Muscle layer of duodenum (tissue), 2 donors: ENCODE results near the gene RAVER1.
A peak's percentile ranks its signal among the peaks of the same experiment; 100 is the strongest.

Source experiments
- H3K27ac ChIP-seq: one replicate; pipeline ENCODE4 v1.7.0; 2013; ENCODE audit warnings: mild to moderate bottlenecking, low read length
- H3K27me3 ChIP-seq: one replicate; pipeline ENCODE4 v1.7.0; 2013; ENCODE audit warnings: low read depth, mild to moderate bottlenecking, control low read depth, low read length
- H3K36me3 ChIP-seq, 2 donors: one replicate each; pipeline ENCODE4 v1.7.0; 2013; ENCODE audit warnings: low read length in 2 of 2, control low read depth in 1 of 2, mild to moderate bottlenecking in 1 of 2; ENCODE audit not compliant: insufficient read depth in 2 of 2, control insufficient read depth in 1 of 2
- H3K4me1 ChIP-seq, 2 donors: one replicate each; pipeline ENCODE4 v1.7.0; 2013; ENCODE audit warnings: low read length in 2 of 2, mild to moderate bottlenecking in 2 of 2, control low read depth in 1 of 2, moderate library complexity in 1 of 2; ENCODE audit not compliant: insufficient read depth in 2 of 2, control insufficient read depth in 1 of 2
- H3K4me3 ChIP-seq, 2 donors: one replicate each; pipeline ENCODE4 v1.7.0; 2013; ENCODE audit warnings: low read length in 2 of 2, low read depth in 1 of 2, mild to moderate bottlenecking in 1 of 2
- H3K9me3 ChIP-seq, 2 donors: one replicate each; pipeline ENCODE4 v1.7.0; 2013; ENCODE audit warnings: low read length in 2 of 2, control low read depth in 1 of 2, mild to moderate bottlenecking in 1 of 2; ENCODE audit not compliant: control insufficient read depth in 1 of 2
- donor health status: healthy.

Gene RAVER1

GRCh38 chr19:10270616-10271394 lies 62.5 kb downstream of the RAVER1 start, which contains the start of gene ICAM1:
ICAM1 (plus strand) TSS chr19:10271120; CDS start chr19:10271160, 40 bp downstream.
- Histone ChIP-seq H3K4me3 (peak within 1 kb of the TSS; percentile 60 to 62), H3K27ac (peak within 1 kb of the TSS; percentile 77), H3K9me3 (no peaks in the 10 kb centered on the region), H3K36me3 (peaks cover 0 to 6% of the 10 kb centered on the region in 2 donors), H3K27me3 (peaks cover 6% of the 10 kb centered on the region), H3K4me1 (peaks cover 0 to 5% of the 10 kb centered on the region in 2 donors)

DNA sequence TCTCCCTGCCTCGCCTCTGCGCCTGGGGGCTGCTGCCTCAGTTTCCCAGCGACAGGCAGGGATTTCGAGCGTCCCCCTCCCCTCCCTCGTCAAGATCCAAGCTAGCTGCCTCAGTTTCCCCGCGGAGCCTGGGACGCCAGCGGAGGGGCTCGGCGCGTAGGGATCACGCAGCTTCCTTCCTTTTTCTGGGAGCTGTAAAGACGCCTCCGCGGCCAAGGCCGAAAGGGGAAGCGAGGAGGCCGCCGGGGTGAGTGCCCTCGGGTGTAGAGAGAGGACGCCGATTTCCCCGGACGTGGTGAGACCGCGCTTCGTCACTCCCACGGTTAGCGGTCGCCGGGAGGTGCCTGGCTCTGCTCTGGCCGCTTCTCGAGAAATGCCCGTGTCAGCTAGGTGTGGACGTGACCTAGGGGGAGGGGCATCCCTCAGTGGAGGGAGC lies 63.1 kb downstream of the RAVER1 start:
- H3K27ac ChIP-seq: peak overlapping the region; percentile 77
- H3K4me1 ChIP-seq: peaks cover 0 to 5% of the 10 kb centered on the region in 2 donors
- peaks cover 6% of the 10 kb centered on the region for H3K27me3 ChIP-seq
- peaks cover 0 to 6% of the 10 kb centered on the region in 2 donors for H3K36me3 ChIP-seq
- H3K4me3 ChIP-seq: peak overlapping the region; percentile 48 to 62
- H3K9me3 ChIP-seq: no peaks in the 10 kb centered on the region

DNA sequence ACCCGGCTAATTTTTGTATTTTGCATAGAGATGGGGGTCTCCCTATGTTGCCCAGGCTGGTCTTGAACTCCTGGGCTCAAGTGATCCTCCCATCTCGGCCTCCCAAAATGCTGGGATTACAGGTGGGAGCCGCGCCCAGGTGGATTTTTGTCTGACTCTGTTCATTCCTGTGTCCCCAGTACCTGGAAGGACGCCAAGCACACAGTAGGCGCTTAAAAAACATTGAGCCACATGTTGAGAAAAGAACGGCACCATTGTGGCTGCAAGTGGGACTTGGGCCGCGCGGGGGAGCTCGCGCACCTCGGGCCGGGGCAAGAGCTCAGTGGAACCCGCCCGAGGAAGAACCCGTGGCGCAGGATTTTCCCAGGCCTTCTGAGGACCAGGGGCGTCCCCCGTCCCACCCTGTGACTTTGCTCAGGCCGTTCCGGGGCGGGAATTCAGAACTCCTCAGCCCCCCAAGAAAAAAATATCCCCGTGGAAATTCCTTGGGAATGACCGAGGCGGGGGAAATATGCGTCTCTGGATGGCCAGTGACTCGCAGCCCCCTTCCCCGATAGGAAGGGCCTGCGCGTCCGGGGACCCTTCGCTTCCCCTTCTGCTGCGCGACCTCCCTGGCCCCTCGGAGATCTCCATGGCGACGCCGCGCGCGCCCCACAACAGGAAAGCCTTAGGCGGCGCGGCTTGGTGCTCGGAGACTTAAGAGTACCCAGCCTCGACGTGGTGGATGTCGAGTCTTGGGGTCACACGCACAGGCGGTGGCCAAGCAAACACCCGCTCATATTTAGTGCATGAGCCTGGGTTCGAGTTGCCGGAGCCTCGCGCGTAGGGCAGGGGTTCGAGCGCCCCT lies 63.8 kb downstream of the RAVER1 start:
- Histone ChIP-seq H3K4me1 (peaks cover 0 to 5% of the 10 kb centered on the region in 2 donors), H3K27ac (peak overlapping the region; percentile 77), H3K4me3 (peak overlapping the region; percentile 48 to 62), H3K36me3 (peaks cover 0 to under 1% of the 10 kb centered on the region in 2 donors), H3K9me3 (no peaks in the 10 kb centered on the region), H3K27me3 (peaks cover 6% of the 10 kb centered on the region)

DNA sequence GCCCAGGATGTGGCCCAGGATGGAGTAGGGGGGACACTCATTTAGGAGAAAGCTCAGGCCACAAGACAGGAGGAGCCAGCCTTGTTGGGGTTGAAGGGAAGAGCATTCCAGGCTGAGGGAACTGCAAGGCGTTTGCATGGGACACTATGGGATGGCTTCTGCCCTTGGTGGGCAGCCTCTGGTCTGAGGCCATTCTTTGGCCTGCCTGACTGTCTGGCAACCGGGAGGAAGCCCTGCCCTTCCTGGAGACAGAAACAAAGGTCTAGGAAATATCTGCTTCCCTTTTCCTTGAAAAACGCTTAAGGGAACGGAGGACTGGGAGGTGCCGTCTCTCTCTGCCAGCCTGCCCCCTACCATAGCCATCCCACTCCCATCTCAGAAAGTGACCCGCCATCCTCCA lies 65.3 kb downstream of the RAVER1 start:
- H3K9me3 ChIP-seq: no peaks in the 10 kb centered on the region
- H3K4me3 ChIP-seq: no peak overlapping the region
- H3K36me3 ChIP-seq: no peaks in the 10 kb centered on the region
- no peak overlapping the region for H3K27ac ChIP-seq
- H3K27me3 ChIP-seq: peaks cover 6% of the 10 kb centered on the region
- H3K4me1 ChIP-seq: peaks cover 0 to 5% of the 10 kb centered on the region in 2 donors

- Histone ChIP-seq H3K27me3 (peaks cover 6% of the 10 kb centered on the region), H3K9me3 (no peaks in the 10 kb centered on the region), H3K4me3 (no peak overlapping the region), H3K36me3 (no peaks in the 10 kb centered on the region), H3K27ac (no peak overlapping the region), H3K4me1 (peaks cover 0 to 5% of the 10 kb centered on the region in 2 donors)
These were observed 66.6 kb downstream of the RAVER1 start for GRCh38 chr19:10266706-10267105.
